Measurements from ENCODE around the gene ZNF460. TPM values are rescaled to one million over a fixed set of nuclear protein-coding genes. Genes with fewer than 3 reads are reported as not detected.

Gene ZNF460
- total and polyA plus RNA-seq, 10 of the 15 experiments (the other 5 are each of a cell fraction or from before 2014, with no cell fraction given) = 0.15 to 43.0 (median 8.7) TPM

GRCh38 chr19:57273014-57273413 lies 7.3 kb upstream of the ZNF460 start:
- DNase-seq (ENCODE audit: low read depth, low spot score) (no peak), ATAC-seq (no peak), FAIRE-seq (no peak)
- 0% methylated on average over 1 of the region's 1 CpG for WGBS (ENCODE audit: insufficient coverage, insufficient replicate concordance, low lambda C conversion rate, missing lambda C conversion rate)
- in situ Hi-C loops (cut with MboI) (no loop called here), intact Hi-C loops (cut with micrococcal nuclease; ENCODE audit: unreplicated experiment) (no loop called here)
- Histone ChIP-seq H3K27me3 (replicated peaks in 1 of 2; ENCODE audit: control insufficient read depth in 2 of 2, insufficient read depth in 2 of 2, low read length in 1 of 2) (no peaks in the 10 kb centered on the region), H3K4me3 (no peak overlapping the region), H3K4me1 (ENCODE audit: control insufficient read depth, insufficient read depth, low read length) (peaks cover 22% of the 10 kb centered on the region), H3K4me2 (ENCODE audit: control insufficient read depth, insufficient read depth) (no peak overlapping the region), H2AFZ (ENCODE audit: control insufficient read depth, low read depth, low read length) (no peak overlapping the region), H3K9ac (ENCODE audit: control insufficient read depth, insufficient read depth, low read length) (no peak overlapping the region), H4K20me1 (ENCODE audit: control insufficient read depth, insufficient read depth) (no peaks in the 10 kb centered on the region), H3K79me2 (ENCODE audit: control insufficient read depth, insufficient read depth, low read length) (no peaks in the 10 kb centered on the region; the same call in 1 of the 2 replicates), H3K36me3 (ENCODE audit: control insufficient read depth in 2 of 2, insufficient read depth in 2 of 2, low read length in 1 of 2) (no peaks in the 10 kb centered on the region), H3K27ac (ENCODE audit: control insufficient read depth, insufficient read depth) (peak overlapping the region; percentile 21), H3K9me3 (replicated peaks; ENCODE audit: control insufficient read depth, insufficient read depth, low read length) (no peaks in the 10 kb centered on the region; the same call in 2 of the 3 replicates)
- POLR2A ChIA-PET = interaction anchor here (1.0 kb wide), 1 partner anchor 10 kb away, joined by 4 read pairs; no protein-coding TSS in a partner anchor
- RAD21 ChIA-PET (ENCODE audit: unreplicated experiment) = interaction anchor here (0.9 kb wide), 1 partner anchor 12 kb away, joined by 3 read pairs; no protein-coding TSS in a partner anchor
- SMC1A ChIA-PET (ENCODE audit: uncharacterized antibody, unreplicated experiment) = interaction anchor here (1.0 to 1.4 kb wide), 2 partner anchors 12 to 27 kb away, joined by 3 to 4 read pairs; no protein-coding TSS in a partner anchor
- no TSS peak for BruUV-seq (replicated peaks)
- CTCF ChIA-PET = interaction anchor here (1.1 kb wide), 1 partner anchor 28 kb away, joined by 3 read pairs; no protein-coding TSS in a partner anchor
- no peak for TF ChIP-seq NFYA (IDR thresholded peaks at IDR 0.05; ENCODE audit: borderline replicate concordance, low read depth, low read length)
- TF ChIP-seq ZNF687 (IDR thresholded peaks at IDR 0.05) = no peak
- TF ChIP-seq ATF3 (IDR thresholded peaks at IDR 0.05; ENCODE audit: borderline replicate concordance, extremely low read depth, low read depth, low read length) = no peak
- TF ChIP-seq CBX5 (IDR thresholded peaks at IDR 0.05; ENCODE audit: low read depth) = no peak
- TF ChIP-seq, protein P1, sequence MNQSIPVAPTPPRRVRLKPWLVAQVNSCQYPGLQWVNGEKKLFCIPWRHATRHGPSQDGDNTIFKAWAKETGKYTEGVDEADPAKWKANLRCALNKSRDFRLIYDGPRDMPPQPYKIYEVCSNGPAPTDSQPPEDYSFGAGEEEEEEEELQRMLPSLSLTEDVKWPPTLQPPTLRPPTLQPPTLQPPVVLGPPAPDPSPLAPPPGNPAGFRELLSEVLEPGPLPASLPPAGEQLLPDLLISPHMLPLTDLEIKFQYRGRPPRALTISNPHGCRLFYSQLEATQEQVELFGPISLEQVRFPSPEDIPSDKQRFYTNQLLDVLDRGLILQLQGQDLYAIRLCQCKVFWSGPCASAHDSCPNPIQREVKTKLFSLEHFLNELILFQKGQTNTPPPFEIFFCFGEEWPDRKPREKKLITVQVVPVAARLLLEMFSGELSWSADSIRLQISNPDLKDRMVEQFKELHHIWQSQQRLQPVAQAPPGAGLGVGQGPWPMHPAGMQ (IDR thresholded peaks at IDR 0.05; ENCODE audit: borderline replicate concordance) = no peak
- TF ChIP-seq GATAD2B (conservative IDR thresholded peaks at IDR 0.05; ENCODE audit: low read depth) = no peak
- no peak for TF ChIP-seq ATF7 (IDR thresholded peaks at IDR 0.05; ENCODE audit: low read depth)
- TF ChIP-seq ZNF592 (IDR thresholded peaks at IDR 0.05) = no peak
- TF ChIP-seq USF2 (IDR thresholded peaks at IDR 0.05; ENCODE audit: borderline replicate concordance, low read depth, low read length) = no peak
- TF ChIP-seq RELA (IDR thresholded peaks at IDR 0.05; ENCODE audit: borderline replicate concordance, partially characterized antibody) = no peak
- TF ChIP-seq CBFB (IDR thresholded peaks at IDR 0.05; ENCODE audit: low read depth) = no peak
